Fibroblast of peridontal ligament (primary cell): ENCODE results near the gene NEK5.
"Not testable (repeated sequence)": the region's sequence is repeated elsewhere in the genome, so short reads cannot be mapped to it uniquely, and the experiment has no call there.

Experiments
- DNase-seq: peaks from one replicate; pipeline ENCODE4 v3.0.0-alpha.2; 2010; ENCODE audit errors: extremely low read depth

The NEK5 gene

DNA sequence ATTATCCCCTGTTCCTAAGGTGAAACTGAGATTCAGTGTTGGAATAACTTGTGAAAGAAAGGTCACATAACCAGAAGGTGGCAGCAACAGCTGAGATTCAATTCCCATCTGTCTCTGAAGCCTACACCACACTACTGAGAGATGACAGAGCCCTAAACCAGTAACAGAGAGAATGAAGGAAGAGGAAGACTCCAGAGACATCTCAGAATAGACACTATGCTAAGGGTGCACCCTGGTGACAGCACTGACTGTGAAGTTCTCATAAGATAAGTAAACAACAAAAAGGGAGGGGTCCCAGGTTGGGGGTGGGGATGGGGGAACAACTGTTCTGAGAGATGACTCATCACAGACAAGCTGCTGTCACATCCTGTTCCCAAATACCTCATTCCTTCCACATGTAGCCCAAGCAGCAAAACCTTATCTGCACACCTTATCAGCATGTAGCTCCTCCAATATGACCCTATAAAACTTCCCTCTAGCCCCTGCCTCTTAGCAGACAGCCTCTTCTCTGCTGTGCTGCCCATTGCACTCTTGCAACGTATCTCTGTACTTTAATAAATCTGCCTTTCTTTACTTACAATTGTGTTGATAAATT is 57.8 kb downstream of the NEK5 start:
- peak; percentile 24 for DNase-seq

DNA sequence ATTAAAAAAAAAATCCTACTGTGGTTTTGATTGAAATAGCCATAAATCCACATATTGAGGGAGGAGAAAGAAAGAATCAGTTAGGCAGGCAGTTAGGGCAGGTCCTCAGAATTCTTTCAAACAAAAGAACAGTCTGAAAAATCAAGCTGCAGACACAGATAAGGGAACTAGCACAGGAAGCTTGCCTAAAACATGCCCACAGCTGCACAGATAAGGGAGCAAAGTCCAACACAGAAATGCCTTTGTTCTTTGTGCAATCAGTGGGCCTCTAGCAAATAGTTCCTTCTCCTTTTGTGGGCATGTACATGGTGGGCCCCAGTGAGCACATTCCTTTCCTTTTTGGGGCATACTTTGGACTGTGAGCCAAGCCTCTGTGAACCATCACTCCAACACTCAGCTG is 61.6 kb downstream of the NEK5 start:
- peak; percentile 4 for DNase-seq

DNA sequence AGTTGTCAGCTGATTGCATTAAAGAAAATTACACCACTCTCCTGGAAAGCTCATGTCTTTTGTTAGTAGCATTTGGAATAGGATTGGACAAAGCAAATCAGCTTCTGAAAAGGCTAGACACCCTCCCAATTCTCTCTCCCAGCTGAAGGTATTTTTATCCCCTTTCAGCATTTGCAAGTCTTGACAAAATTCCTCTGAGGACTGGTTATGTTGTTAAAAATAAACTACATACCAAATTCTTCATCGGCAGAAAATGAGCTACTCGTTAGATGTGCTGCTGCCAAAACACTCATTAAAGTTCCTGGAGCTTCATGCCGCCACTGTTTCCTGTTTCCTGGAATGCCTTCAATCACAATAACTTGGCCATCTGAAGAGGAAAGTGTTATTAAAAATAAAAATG is 67.3 kb downstream of the NEK5 start:
- DNase-seq, result peak; percentile 18

DNA sequence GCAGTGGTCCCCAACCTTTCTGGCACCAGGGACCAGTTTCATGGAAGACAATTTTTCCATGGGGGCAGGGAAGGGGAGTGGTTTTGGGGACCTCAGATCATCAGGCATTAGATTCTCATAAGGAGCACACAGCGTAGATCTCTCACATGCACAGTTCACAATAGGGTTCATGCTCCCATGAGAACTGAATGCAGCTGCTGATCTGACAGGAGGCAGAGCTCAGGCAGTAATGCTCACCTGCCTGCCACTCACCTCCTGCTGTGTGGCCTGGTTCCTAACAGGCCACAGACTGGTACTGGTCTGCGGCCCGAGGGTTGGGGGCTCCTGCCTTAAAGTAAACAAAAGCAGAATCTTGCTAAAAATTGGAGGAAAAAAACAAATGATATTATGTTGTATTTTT is 67.8 kb downstream of the NEK5 start:
- DNase-seq, result not testable (repeated sequence)

DNA sequence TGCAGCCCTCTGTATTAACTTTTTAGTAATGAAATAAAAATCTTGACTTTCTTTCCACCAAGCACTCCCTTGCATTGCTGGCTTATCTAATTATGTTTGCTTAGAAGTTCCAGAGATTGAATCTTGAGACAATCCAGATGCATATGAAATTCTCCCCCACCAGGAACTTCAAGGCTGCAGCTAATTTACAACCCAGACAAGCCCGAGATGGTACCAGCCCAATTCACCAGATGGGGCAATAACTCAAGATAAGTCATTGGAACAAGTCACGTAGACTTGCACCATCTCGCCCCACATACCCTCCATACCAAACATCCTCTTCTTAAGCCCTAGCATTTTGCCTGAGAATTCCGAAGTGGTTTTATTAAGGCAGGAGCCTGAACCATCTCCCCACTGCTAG is 75.4 kb downstream of the NEK5 start:
- DNase-seq, result no peak

DNA sequence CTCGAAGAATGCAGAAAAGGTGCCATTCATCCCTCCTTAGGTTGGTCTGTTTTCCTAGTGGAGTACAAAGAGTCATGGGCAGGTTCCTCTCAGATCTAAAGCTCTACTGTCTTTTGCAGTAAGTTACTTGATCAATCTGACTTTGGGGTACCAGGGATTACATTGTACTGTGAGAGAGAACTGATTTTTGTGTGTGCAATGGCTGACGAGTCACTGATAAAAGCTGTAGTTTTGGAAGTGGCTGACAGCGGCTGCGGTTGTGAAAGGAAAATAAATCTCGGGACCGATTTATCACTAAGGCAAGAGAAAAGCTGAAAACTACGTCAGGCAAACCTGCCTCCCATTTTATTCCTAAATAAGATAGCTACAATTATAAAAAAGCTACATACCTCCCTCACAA is 77.5 kb downstream of the NEK5 start:
- DNase-seq, result no peak

DNA sequence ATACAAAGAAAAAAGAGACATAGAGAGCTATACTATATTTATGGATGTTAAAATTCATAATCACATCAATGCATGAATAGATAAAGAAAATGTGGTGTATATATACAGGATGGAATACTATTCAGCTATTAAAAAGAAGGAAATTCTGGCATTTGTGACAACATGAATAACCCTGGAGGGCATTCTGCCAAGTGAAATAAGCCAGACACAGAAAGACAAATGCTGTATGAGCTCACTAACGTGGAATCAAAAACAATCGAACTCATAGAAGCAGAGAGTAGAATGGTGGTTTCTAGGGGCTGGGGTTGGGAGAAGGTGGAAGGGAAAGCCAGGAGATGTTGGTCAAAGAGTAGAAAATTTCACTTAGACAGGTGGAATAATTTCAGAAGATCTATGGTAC is 80.4 kb downstream of the NEK5 start:
- peak; percentile 4 for DNase-seq

DNA sequence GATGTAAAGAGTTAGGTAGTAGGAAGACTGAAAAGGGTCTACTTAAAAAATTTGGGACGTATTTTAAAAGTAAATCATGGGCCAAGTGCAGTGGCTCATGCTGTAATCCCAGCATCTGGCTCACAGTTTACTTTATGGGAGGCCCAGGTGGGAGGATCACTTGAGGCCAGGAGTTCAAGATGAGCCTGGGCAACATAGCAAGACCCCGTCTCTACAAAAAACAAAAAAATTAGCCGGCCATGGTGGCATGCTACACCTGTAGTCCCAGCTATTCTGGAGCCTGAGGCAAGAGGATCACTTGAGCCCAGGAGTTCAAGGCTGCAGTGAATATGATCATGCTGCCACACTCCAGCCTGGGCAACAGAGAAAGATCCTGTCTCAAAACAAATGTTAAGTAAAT is 81.4 kb downstream of the NEK5 start:
- DNase-seq, result no peak

DNA sequence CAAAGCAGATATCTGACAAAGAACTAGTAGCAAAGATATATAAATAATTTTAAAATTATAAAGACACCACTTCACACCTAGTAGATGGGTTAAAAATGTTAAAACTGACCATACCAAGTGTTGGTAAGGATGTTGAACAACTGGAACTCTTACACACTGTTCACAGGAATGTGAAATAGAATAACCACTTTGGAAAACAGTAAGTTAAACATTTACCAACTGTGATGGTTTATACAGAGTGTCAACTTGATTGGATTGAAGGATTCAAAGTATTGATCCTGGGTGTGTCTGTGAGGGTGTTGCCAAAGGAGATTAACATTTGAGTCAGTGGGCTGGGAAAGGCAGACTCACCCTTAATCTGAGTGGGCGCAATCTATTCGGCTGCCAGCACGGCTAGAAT is 85.2 kb downstream of the NEK5 start:
- no peak for DNase-seq

DNA sequence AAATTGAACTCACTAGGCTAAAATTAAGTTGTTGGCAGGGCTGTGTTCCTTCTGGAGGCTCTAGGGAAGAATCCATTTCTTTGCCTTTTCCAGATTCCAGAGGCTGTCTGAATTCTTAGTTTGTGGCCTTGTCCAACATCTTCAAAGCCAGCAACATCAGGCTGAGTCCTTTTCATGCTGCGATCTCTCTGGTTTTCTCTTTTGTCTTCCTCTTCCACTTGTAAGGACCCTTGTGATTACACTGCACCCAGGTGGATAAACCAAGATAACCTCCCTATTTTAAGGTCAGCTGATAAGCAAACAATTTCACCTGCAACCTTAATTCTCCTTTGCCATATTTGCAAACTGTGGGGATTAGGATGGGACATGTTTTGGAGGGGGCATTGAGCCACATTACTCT is 92.8 kb downstream of the NEK5 start:
- DNase-seq, result no peak

DNA sequence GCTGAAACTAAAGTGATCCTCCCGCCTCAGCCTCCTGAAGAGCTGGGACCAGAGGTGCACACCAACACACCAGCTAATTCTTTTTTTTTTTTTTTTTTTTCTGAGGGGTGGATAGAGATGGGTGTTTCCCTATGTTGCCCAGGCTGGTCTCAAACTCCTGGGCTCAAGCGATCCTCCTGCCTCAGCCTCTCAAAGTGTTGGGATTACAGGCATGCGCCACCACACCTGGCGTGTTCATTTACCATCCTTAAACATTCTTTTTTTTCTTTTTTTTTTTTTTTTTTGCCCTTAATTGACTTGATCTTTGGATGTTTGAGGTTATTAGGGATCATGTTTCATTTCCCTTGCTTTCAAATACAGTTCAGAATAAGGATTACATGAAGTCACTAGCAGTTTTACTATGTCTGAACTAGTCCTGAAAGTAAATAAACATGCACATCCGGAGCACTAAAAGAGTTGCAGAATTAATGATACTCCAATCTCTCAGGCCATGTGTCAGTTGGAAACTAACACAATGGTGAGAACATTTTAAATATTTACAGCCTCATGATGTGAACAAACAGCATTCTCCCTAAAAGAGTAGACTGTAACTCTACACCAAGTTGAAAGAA is 94.2 kb downstream of the NEK5 start:
- no peak for DNase-seq

DNA sequence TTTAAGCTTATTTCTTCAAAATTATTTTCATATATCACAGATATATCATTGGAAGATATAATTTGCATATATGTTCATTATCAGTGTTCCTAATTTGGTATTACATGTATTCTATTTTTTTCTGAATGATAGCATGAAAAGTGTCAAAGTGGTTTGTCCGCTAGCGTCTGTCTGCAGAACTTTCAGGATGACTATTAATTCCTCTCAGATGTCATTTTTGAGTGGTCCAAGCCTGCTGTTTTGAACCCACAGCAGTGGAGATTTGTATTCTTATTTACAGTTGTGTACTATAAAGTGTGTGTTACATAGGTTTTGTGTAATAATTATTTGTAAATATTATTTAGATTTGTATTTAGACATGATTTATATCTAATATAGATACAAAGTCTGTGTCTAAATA is 95.8 kb downstream of the NEK5 start:
- no peak for DNase-seq

DNA sequence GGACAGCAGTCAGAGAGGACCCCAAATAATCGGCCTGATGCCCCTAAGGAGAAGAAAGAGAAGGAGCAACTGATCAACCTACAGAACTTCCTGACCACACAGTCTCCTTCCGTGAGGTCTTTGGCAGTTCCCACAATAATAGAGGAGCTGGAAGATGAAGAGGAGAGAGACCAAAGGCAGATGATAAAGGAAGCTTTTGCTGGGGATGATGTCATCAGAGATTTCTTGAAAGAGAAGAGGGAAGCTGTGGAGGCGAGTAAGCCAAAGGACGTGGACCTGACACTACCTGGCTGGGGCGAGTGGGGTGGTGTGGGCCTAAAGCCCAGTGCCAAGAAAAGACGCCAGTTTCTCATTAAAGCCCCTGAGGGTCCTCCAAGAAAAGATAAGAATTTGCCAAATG is 98.5 kb downstream of the NEK5 start:
- not testable (repeated sequence) for DNase-seq

DNA sequence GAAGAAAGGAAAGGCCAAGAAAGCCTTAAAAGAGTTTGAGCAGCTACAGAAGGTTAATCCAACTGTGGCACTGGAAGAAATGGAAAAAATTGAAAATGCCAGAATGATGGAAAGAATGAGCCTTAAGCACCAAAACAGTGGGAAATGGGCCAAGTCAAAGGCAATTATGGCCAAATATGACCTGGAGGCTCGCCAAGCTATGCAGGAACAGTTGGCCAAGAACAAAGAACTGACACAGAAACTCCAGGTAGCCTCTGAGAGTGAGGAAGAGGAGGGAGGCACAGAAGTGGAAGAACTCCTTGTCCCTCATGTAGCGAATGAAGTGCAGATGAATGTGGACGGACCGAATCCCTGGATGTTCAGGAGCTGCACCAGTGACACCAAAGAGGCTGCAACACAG is 99.3 kb downstream of the NEK5 start:
- DNase-seq, result no peak

DNA sequence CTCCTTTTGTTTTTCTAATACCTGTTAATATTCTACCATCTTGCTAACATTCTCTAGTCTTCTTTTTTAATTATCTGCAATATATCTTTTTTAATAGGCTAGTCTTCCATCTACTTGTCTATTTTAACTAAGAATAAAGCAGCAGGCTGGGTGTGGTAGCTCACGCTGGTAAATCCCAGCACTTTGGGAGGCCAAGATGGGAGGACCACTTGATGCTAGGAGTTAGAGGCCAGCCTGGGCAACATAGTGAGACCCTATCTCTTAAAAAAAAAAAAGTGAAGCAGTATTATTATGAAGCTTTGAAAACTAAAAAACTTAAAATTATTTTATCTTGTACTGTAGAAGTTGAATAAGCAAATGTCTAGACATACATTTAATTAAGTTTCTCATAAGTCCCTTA is 101.0 kb downstream of the NEK5 start:
- no peak for DNase-seq

DNA sequence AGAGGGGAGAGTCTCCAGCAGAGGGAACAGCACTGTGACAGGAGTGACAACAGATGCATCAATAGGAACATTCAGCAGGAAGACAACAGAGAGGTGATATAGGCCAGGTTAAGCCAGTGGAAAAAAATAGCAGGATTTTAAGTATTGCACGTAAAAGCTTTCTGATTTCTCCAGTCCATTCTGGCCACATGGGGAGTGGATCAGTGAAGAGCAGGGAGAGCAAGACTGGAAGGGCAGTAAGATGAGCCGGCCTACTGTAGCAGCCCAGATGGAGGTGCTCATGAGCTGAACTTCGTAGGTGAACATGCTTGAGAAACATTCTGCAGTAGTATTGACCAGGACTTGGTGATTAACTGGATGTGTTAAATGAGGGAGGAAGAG is 102.6 kb downstream of the NEK5 start:
- no peak for DNase-seq

DNA sequence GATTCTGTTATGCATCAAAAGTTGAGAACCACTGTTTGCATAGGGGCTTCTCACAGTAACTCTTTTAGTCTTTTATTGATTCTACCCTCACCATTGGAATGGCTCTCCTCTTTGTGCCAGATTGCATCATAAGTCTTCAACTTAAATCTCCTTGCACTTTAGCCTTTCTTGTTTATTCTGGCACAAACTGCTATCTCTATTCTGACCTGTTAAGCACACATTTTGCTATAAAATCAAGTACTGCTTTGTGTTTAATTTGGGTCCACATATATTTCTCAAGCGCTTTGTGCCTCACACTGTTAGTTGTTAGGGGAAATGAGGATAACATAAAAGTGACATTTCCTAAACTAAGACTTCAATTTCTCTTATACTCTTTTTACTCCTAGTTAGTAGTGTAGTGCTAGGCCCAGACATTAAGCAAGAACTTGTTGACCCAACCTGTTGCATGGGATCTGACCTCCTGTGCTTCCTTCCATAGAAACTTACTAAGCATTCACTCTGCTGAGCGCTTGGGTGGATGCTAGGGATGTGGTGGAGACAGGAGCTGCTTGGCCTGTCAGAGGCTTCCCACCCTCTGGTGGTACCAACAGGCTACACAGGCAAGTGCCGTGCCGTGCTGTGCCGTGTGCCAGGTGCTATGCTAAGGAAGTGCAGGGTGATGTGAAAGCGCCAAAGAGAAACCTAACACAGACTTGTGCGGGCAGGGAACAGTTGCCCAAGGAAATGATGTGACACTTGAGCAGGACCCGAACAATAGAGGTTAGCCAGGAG is 103.2 kb downstream of the NEK5 start:
- no peak for DNase-seq

DNA sequence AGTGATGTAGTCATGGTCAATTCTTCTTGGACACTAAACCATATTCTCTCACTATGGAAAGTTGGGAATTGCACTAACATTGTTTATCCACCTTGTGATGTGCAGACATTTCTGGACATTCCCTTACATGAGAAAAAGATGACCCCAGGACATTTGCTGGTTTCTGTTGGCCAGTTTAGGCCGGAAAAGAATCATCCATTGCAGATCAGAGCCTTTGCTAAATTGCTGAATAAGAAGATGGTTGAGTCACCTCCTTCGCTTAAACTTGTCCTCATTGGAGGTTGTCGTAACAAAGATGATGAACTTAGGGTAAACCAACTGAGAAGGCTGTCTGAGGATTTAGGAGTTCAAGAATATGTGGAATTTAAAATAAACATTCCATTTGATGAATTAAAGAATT is 104.4 kb downstream of the NEK5 start, which contains the start of gene UTP14C:
TSS of gene UTP14C (plus strand) at position 211 of the 400 bp plus-strand sequence. CDS start 4,114 bp downstream, outside the sequence.
- DNase-seq, result no peak

DNA sequence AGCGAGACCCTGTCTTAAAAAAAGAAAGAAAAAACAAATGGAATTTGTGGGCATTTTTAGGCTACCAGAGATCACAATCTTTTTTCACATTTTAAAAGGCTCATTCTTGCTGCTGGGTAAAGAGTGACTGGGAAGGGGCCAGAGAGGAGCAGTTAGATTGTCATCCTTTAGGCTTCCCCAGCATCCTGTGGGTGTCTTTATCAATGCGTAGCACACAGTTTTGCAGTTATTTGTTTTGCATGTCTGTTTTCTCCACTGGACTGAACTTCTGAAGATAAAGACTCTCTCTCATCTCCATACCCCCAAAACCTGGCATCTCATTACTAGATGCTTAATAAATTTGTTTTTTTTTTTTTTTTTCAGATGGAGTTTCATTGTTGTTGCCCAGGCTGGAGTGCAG is 106.5 kb downstream of the NEK5 start:
- DNase-seq, result no peak

DNA sequence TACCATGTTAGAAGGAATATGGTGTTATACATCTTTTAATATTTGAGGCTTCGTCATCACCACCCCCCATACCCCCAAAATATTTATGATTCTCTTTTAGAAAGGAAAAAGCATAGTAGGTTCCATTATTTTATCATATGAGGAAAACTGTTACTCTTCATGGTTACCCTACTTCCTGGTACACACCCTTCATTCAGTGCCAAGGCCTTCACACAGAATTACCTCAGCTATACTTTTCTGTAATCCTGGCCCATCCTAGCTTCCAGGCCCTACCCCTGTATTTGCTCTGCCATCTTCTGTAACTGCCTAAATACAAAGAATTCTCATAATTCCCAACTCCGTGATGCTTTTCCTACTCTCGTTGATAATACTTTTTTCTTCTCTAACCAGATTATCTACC is 108.7 kb downstream of the NEK5 start:
- DNase-seq, result no peak

DNA sequence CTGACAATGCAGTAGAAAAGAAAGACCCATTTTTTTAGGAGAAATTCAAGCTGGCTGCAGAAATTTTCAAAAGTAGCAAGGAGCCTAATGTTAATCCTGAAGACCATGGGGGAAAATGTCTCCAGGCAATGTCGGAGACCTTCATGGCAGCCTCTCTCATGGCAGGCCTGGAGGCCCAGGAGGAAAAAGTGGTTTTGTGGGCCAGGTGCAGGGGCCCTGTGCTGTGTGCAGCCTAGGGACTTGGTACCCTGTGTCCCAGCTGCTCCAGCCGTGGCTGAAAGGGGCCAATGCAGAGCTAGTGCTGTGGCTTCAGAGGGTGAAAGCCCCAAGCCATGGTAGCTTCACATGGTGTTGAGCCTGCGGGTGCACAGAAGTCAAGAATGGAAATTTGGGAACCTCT is 112.6 kb downstream of the NEK5 start:
- no peak for DNase-seq

DNA sequence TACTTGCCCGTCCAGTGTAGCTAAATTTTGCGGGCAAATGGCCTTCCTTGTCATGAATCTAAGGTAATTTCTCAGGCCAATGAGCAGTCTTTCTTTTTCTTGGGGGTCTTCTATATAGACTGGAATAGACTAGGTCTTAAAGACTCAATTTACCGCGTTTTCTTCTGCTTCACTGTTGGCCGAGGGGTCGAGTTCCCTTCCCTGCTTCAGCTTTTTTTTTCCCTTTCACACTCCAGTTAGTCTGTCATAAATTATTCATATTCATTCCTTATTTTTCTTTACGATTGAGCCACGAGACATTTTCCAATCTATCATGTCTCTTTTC is 116.4 kb downstream of the NEK5 start:
- no peak for DNase-seq
